Mucosa of descending colon (tissue), 3 donors: ENCODE data around the gene PLD6. TPM values are rescaled to one million over a fixed set of nuclear protein-coding genes. Genes with fewer than 3 reads are reported as not detected.

Experiments used
- ATAC-seq: fragments of 200-7000 bp; cut with Tn5 transposase; one replicate; pipeline ENCODE4 v1.9.1; 2020; ENCODE audit warnings: mild to moderate bottlenecking, moderate library complexity
- DNase-seq, 3 donors: peaks; one replicate each; pipeline ENCODE4 v3.0.0-alpha.2; 2020
- H3K36me3 ChIP-seq: fragments of 200-600 bp; one replicate; pipeline ENCODE4 v1.8.0; 2021; ENCODE audit warnings: low read depth, mild to moderate bottlenecking
- H3K4me1 ChIP-seq: fragments of 200-600 bp; one replicate; pipeline ENCODE4 v1.8.0; 2021; ENCODE audit warnings: low read depth, mild to moderate bottlenecking
- H3K4me3 ChIP-seq: fragments of 200-600 bp; one replicate; pipeline ENCODE4 v1.8.0; 2021; ENCODE audit warnings: mild to moderate bottlenecking
- H3K9me3 ChIP-seq: fragments of 200-600 bp; one replicate; pipeline ENCODE4 v1.8.0; 2021; ENCODE audit warnings: mild to moderate bottlenecking
- intact Hi-C, 2 donors: fragments of 100-400 bp; cut with DNase I in 1 of 2; cut with micrococcal nuclease in 1 of 2; formaldehyde crosslinking; loops; one replicate each; pipeline versions ENCODE4 v1.11.0 to v1.11.1; 2022; cut with DNase I, micrococcal nuclease
- total RNA-seq, 3 donors: library from RNA; stranded (reverse); fragmentation: NEBNext Ultra II Directional in 2 of 3; extraction: Animal tissue kit (Norgen Biotek cat#: 25700) in 2 of 3; gene quantifications; one replicate each; pipeline versions ENCODE4 v1.2.1 to v1.2.4, GENCODE V29; 2021 to 2023
- TF ChIP-seq, protein P1 (sequence below): fragments of 200-600 bp; IDR thresholded peaks from one replicate; pipeline ENCODE4 v1.8.0; 2022; ENCODE audit warnings: antibody characterized with exemption, mild to moderate bottlenecking
- donor health status: DM: no; HTN: no; CAD: no; lungs with moderate emphysema.
- donor health status: DM: no; HTN: no; CAD: no.
- donor health status: DM: no; HTN: yes; CAD: no.

Gene PLD6
- total RNA-seq, 3 donors from 2014 or later = 1.3 to 12.9 (median 2.0) TPM

GRCh38 chr17:17236295-17237025 is 30.3 kb upstream of the PLD6 start:
- DNase-seq = peak in 1 of 3 donors; percentile 48
- peak overlapping the region; percentile 99 for H3K4me3 ChIP-seq
- no peaks in the 10 kb centered on the region for H3K36me3 ChIP-seq
- intact Hi-C loops = no loop called here
- no peaks in the 10 kb centered on the region for H3K9me3 ChIP-seq
- TF ChIP-seq, protein P1, sequence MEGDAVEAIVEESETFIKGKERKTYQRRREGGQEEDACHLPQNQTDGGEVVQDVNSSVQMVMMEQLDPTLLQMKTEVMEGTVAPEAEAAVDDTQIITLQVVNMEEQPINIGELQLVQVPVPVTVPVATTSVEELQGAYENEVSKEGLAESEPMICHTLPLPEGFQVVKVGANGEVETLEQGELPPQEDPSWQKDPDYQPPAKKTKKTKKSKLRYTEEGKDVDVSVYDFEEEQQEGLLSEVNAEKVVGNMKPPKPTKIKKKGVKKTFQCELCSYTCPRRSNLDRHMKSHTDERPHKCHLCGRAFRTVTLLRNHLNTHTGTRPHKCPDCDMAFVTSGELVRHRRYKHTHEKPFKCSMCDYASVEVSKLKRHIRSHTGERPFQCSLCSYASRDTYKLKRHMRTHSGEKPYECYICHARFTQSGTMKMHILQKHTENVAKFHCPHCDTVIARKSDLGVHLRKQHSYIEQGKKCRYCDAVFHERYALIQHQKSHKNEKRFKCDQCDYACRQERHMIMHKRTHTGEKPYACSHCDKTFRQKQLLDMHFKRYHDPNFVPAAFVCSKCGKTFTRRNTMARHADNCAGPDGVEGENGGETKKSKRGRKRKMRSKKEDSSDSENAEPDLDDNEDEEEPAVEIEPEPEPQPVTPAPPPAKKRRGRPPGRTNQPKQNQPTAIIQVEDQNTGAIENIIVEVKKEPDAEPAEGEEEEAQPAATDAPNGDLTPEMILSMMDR = no peak
- H3K4me1 ChIP-seq = peaks cover 13% of the 10 kb centered on the region
- peak; percentile 67 for ATAC-seq

GRCh38 chr17:17235212-17236174 is 29.4 kb upstream of the PLD6 start:
- peaks cover 13% of the 10 kb centered on the region for H3K4me1 ChIP-seq
- TF ChIP-seq, protein P1 = no peak
- DNase-seq = peak in 2 of 3 donors; percentile 8 to 50
- H3K36me3 ChIP-seq = no peaks in the 10 kb centered on the region
- no peaks in the 10 kb centered on the region for H3K9me3 ChIP-seq
- peak overlapping the region; percentile 99 for H3K4me3 ChIP-seq
- intact Hi-C loops = no loop called here
- ATAC-seq = no peak

- Histone ChIP-seq H3K4me3 (no peak overlapping the region), H3K36me3 (peaks cover 4% of the 10 kb centered on the region), H3K9me3 (no peaks in the 10 kb centered on the region), H3K4me1 (peaks cover 6% of the 10 kb centered on the region)
- DNase-seq (no peak), ATAC-seq (no peak)
- intact Hi-C loops = no loop called here
- TF ChIP-seq, protein P1 = no peak
Measured at GRCh38 chr17:17232303-17232621, 26.1 kb upstream of the PLD6 start.

DNA sequence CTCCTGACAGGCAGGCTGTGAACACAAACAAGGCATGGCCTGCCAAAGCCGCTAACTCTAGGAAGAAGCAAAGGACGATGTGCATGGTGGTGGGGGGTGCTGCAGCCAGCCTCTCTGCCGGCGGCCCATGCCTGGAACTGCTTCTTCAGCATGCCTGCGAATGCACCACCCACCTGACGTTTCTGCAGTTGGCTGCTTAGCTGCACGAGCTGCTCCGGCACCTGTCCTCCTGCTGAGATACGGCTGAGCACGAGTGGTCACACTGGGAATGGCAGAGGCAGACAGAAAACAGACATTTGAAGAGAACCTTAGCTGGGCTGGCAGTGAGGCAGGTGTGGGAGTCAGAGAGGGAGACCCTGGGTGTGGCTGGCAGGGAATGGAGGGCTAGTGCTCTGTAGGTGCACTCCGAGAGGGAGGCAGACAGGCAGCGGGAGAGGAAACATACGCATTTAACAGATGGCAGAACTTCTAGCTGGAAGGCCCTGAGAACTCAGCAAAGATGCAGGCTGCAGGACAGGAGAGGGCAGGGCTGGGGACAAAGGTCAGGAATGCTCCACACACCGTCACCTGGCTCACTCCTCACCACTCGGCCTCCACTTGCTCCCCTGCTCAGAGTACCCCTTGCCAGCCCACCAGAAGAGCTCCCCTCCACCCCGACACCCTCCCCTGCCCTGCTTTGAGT is 25.6 kb upstream of the PLD6 start:
- DNase-seq (peak in 1 of 3 donors; percentile 35), ATAC-seq (peak; percentile 55)
- Histone ChIP-seq H3K9me3 (no peaks in the 10 kb centered on the region), H3K36me3 (peaks cover 4% of the 10 kb centered on the region), H3K4me1 (peaks cover 6% of the 10 kb centered on the region), H3K4me3 (no peak overlapping the region)
- intact Hi-C loops = no loop called here
- TF ChIP-seq, protein P1 = no peak
